ENCODE measurements around the gene SLC45A3.
A peak's percentile ranks its signal among the peaks of the same experiment; 100 is the strongest.

Gene SLC45A3

GRCh38 chr1:205698921-205699320 is 18.6 kb upstream of the SLC45A3 start:
- Mint-ChIP-seq H3K4me1 (peaks cover 48% of the 10 kb centered on the region), H3K36me3 (ENCODE audit: low read depth) (no peaks in the 10 kb centered on the region), H3K27me3 (ENCODE audit: low read depth) (peaks cover 3% of the 10 kb centered on the region), H3K9me3 (no peaks in the 10 kb centered on the region), H3K4me3 (no peak overlapping the region), H3K27ac (peak overlapping the region in 2 of 3 experiments; percentile 3 to 31)
- no peak for TF ChIP-seq CTCF (IDR thresholded peaks at IDR 0.05; ENCODE audit: unreplicated experiment in 3 of 3)

GRCh38 chr1:205693421-205693991 is 13.2 kb upstream of the SLC45A3 start:
- H3K36me3 Mint-ChIP-seq (ENCODE audit: low read depth) = no peaks in the 10 kb centered on the region
- TF ChIP-seq CTCF (IDR thresholded peaks at IDR 0.05; ENCODE audit: unreplicated experiment in 3 of 3) = no peak
- no peaks in the 10 kb centered on the region for H3K9me3 Mint-ChIP-seq
- peaks cover 12% of the 10 kb centered on the region for H3K27me3 Mint-ChIP-seq (ENCODE audit: low read depth)
- H3K4me3 Mint-ChIP-seq = peak overlapping the region in 1 of 3 experiments; percentile 6
- peaks cover 44% of the 10 kb centered on the region for H3K4me1 Mint-ChIP-seq
- peak overlapping the region; percentile 86 to 96 (median 94) for H3K27ac Mint-ChIP-seq

- H3K4me3 Mint-ChIP-seq = no peak overlapping the region
- TF ChIP-seq CTCF (IDR thresholded peaks at IDR 0.05; ENCODE audit: unreplicated experiment in 3 of 3) = no peak
- peaks cover 10% of the 10 kb centered on the region for H3K27me3 Mint-ChIP-seq (ENCODE audit: low read depth)
- H3K27ac Mint-ChIP-seq = no peak overlapping the region
- peaks cover 41% of the 10 kb centered on the region for H3K4me1 Mint-ChIP-seq
- H3K36me3 Mint-ChIP-seq (ENCODE audit: low read depth) = no peaks in the 10 kb centered on the region
- H3K9me3 Mint-ChIP-seq = no peaks in the 10 kb centered on the region
Observed at GRCh38 chr1:205692423-205692822, 12.1 kb upstream of the SLC45A3 start.

- Mint-ChIP-seq H3K4me1 (peaks cover 31% of the 10 kb centered on the region), H3K27ac (peak overlapping the region in 2 of 3 experiments; percentile 62 to 63), H3K9me3 (no peaks in the 10 kb centered on the region), H3K27me3 (ENCODE audit: low read depth) (peaks cover 10% of the 10 kb centered on the region), H3K4me3 (no peak overlapping the region), H3K36me3 (ENCODE audit: low read depth) (no peaks in the 10 kb centered on the region)
- TF ChIP-seq CTCF (IDR thresholded peaks at IDR 0.05; ENCODE audit: unreplicated experiment in 3 of 3) = no peak
Observed at GRCh38 chr1:205690122-205690756, 9.9 kb upstream of the SLC45A3 start.

- peak overlapping the region in 2 of 3 experiments; percentile 62 to 63 for H3K27ac Mint-ChIP-seq
- H3K4me1 Mint-ChIP-seq = peaks cover 31% of the 10 kb centered on the region
- H3K4me3 Mint-ChIP-seq = no peak overlapping the region
- H3K36me3 Mint-ChIP-seq (ENCODE audit: low read depth) = no peaks in the 10 kb centered on the region
- peaks cover 10% of the 10 kb centered on the region for H3K27me3 Mint-ChIP-seq (ENCODE audit: low read depth)
- no peak for TF ChIP-seq CTCF (IDR thresholded peaks at IDR 0.05; ENCODE audit: unreplicated experiment in 3 of 3)
- no peaks in the 10 kb centered on the region for H3K9me3 Mint-ChIP-seq
Observed at GRCh38 chr1:205689479-205689878, 9.2 kb upstream of the SLC45A3 start.

All from nephron (organoid).